Cardiac fibroblast (primary cell): ENCODE data around the gene KDF1.

ENCODE experiments used
- DNase-seq, 2 donors: peaks; one replicate each; pipeline versions ENCODE4 v3.0.0 to v3.0.0-alpha.2; 2010; ENCODE audit warnings: low read depth in 2 of 2
- H3K4me3 ChIP-seq, 2 donors: replicated peaks in 1 of 2; 1 replicate in 1 of 2; 2 replicates in 1 of 2; pipeline ENCODE4 v1.5.1; 2011; ENCODE audit warnings: low read depth in 2 of 2, low read length in 2 of 2, mild to moderate bottlenecking in 2 of 2, moderate library complexity in 1 of 2
- CTCF ChIP-seq: IDR thresholded peaks from one replicate; pipeline ENCODE4 v1.5.1; 2011; ENCODE audit warnings: low read depth, mild to moderate bottlenecking, low read length, inconsistent platforms

The KDF1 gene

GRCh38 chr1:26945138-26945537 lies 15.1 kb downstream of the KDF1 start:
- no peak for DNase-seq
- no peak overlapping the region for H3K4me3 ChIP-seq
- TF ChIP-seq CTCF = no peak

DNA sequence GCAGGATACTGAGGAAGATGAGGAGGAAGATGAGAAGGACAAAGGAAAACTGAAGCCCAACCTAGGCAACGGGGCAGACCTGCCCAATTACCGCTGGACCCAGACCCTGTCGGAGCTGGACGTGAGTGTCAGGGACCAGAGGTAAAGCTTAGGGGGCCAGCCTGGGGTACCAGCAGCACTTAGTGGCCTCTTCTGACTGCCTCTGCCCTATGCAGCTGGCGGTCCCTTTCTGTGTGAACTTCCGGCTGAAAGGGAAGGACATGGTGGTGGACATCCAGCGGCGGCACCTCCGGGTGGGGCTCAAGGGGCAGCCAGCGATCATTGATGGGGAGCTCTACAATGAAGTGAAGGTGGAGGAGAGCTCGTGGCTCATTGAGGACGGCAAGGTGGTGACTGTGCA lies 17.6 kb downstream of the KDF1 start:
- no peak overlapping the region for H3K4me3 ChIP-seq
- TF ChIP-seq CTCF = no peak
- DNase-seq = no peak

DNA sequence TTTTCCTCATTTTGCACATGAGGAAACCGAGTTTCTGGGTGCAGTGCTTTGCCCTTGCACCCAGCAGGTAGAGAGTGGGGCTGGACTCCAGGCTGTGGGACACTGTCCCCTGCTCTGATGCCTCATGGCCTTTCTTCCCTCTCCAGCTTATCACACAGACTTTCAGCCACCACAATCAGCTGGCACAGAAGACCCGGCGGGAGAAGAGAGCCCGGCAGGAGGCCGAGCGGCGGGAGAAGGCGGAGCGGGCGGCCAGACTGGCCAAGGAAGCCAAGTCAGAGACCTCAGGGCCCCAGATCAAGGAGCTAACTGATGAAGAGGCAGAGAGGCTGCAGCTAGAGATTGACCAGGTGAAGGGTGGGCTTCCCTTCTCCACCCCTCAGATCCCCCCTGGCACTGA lies 19.0 kb downstream of the KDF1 start:
- no peak for TF ChIP-seq CTCF
- DNase-seq = no peak
- no peak overlapping the region for H3K4me3 ChIP-seq

DNA sequence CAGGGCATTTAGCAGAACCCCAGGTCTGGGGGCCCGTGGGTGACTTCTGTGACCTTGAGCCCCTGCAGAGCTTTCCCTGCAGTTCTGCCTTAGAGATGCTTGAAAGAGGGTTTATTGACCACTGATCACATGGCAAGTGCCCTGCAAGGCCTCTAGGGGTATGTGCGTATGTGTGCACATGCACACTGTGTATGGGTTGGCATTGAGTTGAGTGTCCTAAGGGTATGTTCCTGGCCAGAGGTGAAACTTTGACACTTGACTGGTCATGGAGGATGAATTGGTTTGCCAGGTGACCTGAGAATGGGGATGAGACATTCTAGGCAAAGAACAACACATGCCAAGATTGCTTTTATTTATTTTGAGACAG lies 21.6 kb downstream of the KDF1 start:
- H3K4me3 ChIP-seq = no peak overlapping the region
- no peak for DNase-seq
- TF ChIP-seq CTCF = no peak

DNA sequence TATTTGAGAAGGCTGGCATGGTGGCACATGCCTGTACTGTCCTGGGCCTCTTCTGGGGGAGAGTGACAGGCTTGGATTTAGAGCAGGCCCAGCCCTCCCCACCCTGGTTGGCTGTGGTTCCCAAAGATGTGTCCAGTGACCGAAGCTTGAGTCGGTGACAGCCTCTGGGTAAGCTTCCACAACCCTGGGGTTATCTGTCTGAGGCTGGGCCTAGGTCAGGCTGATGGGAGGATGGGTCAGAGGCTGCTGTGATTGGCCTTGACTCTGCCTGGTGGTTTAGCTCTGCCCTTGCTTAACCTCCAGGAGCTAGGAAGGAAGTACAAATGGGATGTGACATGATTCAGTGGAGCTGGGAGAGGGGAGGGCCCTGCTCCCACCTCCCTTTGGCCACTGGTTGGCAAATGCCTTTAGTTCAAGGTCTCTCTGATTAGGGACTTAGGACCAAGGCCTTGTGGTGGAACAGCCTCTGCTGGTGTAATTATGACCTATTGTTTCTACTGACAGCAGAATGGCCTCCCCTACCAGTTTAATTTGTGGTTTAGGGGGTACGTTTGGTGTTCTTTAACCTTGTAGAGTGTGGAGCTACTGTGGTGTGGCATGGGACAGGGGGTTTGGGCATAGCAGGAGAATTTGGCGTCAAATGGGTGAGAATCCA lies 22.1 kb downstream of the KDF1 start:
- H3K4me3 ChIP-seq = no peak overlapping the region
- no peak for DNase-seq
- TF ChIP-seq CTCF = no peak

DNA sequence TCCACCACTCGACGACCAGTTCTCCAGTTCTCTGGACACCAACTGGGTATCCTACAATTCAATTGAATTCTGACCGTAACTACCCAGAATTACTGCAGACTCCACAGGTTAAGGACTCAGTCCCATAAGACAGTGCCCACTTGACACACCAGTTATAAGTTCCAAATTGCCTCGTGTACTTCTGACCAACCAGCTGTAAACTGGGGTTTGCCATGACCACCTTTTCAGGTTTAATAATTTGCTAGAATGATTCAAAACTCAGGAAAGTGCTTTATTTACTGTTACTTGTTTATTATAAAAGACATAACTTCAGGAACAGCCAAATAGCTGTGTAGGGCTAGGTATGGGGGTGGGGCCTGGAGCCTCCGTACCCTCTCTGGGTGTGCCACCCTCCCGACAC lies 23.4 kb downstream of the KDF1 start:
- H3K4me3 ChIP-seq = no peak overlapping the region
- TF ChIP-seq CTCF = no peak
- DNase-seq = no peak

DNA sequence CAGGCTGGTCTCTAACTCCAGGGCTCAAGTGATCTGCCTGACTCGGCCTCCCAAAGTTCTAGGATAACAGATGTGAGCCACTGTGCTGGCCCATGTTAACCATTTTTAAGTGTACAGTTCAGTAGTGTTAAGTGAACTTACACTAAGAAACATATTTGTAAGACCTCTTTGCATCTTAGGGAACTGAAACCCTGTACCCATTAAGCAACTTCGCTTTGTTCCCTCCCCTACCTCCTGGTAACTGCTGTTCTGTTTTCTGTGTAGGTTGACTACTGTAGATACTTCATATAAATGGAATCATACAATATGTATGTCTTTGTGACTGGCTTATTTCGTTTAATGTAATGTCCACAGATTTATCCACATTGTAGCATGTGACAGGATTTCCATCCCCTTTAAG lies 27.7 kb downstream of the KDF1 start:
- H3K4me3 ChIP-seq = no peak overlapping the region
- DNase-seq = no peak
- TF ChIP-seq CTCF = no peak
